Activated T-cell treated with anti-CD3 and anti-CD28 coated beads, Interleukin-2, amount 50 U/mL, for 24 hours (primary cell): ENCODE data around the gene SZRD1.
A peak's percentile ranks its signal among the peaks of the same experiment; 100 is the strongest.

Source experiments
- DNase-seq: peaks from one replicate; pipeline ENCODE4 v3.0.0-alpha.2; 2020
- H3K27ac Mint-ChIP-seq: 2 replicates; pipeline ENCODE4 v1.8.0; 2020; ENCODE audit warnings: mild to moderate bottlenecking, mixed read lengths
- H3K27me3 Mint-ChIP-seq: 2 replicates; pipeline ENCODE4 v1.8.0; 2020; ENCODE audit warnings: mixed read lengths
- H3K36me3 Mint-ChIP-seq: 2 replicates; pipeline ENCODE4 v1.8.0; 2020; ENCODE audit warnings: low read depth, mixed read lengths
- H3K4me1 Mint-ChIP-seq: 2 replicates; pipeline ENCODE4 v1.8.0; 2020; ENCODE audit warnings: low read depth, mixed read lengths
- H3K4me3 Mint-ChIP-seq: 2 replicates; pipeline ENCODE4 v1.8.0; 2020; ENCODE audit warnings: mild to moderate bottlenecking, moderate library complexity, mixed read lengths
- H3K9me3 Mint-ChIP-seq: 2 replicates; pipeline ENCODE4 v1.8.0; 2020; ENCODE audit warnings: mixed read lengths

SZRD1 gene

DNA sequence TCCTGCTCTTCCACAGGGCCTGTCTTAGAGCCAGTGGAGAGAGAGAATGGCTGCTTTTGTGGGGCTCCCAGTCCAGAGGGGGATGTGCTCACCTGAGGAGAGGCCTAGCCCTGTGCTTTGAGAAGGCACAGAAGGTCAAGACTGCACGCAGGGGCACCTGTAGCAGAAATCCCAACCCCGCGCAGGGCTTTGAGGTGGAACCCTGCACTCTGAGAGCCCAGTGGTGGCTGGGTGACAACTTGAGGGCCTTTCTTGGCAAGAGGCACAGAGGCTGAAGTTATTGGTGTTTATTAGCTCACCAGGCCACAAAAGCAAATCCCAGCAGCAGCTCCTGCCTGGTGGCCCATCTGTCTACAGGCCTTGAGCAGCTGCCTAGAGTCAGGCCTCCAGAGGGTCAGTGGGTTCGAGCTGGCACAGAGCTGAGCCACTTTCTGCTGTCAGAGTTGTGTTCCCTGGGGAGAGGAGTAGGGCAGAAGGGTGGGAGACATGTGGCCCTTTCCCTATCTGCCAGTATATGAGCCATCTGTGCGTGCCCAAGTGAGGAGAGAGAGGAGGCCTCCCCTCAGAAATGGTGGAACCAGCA, 31.4 kb downstream of the SZRD1 start:
- H3K27me3 Mint-ChIP-seq: no peaks in the 10 kb centered on the region
- H3K9me3 Mint-ChIP-seq: no peaks in the 10 kb centered on the region

GRCh38 chr1:16402742-16403141, 35.7 kb downstream of the SZRD1 start:
- H3K36me3 Mint-ChIP-seq: peaks cover 23% of the 10 kb centered on the region
- no peaks in the 10 kb centered on the region for H3K9me3 Mint-ChIP-seq
- H3K4me3 Mint-ChIP-seq: no peak overlapping the region
- H3K27me3 Mint-ChIP-seq: no peaks in the 10 kb centered on the region
- H3K4me1 Mint-ChIP-seq: no peaks in the 10 kb centered on the region
- H3K27ac Mint-ChIP-seq: no peak overlapping the region
- no peak for DNase-seq

More for the DNA sequence above, 31.4 kb downstream of the SZRD1 start:
- Mint-ChIP-seq H3K4me3 (no peak overlapping the region), H3K4me1 (peaks cover 11% of the 10 kb centered on the region), H3K27ac (peak overlapping the region; percentile 81), H3K36me3 (peaks cover 65% of the 10 kb centered on the region)
- DNase-seq: no peak

DNA sequence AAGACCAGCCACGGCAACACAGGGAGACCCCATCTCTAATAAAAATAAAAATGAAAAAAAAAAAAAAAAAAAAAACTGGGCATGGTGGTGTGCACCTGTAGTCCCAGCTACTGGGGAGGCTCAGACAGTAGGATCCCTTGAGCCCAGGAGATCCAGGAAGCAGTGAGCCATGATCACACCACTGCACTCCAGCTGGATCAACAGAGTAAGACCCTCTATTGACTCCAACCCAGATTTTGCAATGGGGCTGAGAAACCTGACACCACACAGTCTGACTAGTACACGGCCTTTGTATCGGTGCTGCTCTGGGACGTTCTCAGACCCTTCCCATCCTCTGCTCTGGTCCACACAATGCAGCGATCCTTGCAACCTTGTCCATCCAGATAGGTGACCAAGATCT, 38.4 kb downstream of the SZRD1 start:
- Mint-ChIP-seq H3K27me3 (no peaks in the 10 kb centered on the region), H3K4me3 (no peak overlapping the region), H3K9me3 (no peaks in the 10 kb centered on the region), H3K27ac (no peak overlapping the region), H3K4me1 (no peaks in the 10 kb centered on the region), H3K36me3 (no peaks in the 10 kb centered on the region)
- DNase-seq: no peak

GRCh38 chr1:16406868-16407267, 39.8 kb downstream of the SZRD1 start:
- DNase-seq: no peak
- H3K27me3 Mint-ChIP-seq: no peaks in the 10 kb centered on the region
- H3K4me3 Mint-ChIP-seq: no peak overlapping the region
- no peaks in the 10 kb centered on the region for H3K4me1 Mint-ChIP-seq
- peak overlapping the region; percentile 14 for H3K27ac Mint-ChIP-seq
- no peaks in the 10 kb centered on the region for H3K36me3 Mint-ChIP-seq
- no peaks in the 10 kb centered on the region for H3K9me3 Mint-ChIP-seq

DNA sequence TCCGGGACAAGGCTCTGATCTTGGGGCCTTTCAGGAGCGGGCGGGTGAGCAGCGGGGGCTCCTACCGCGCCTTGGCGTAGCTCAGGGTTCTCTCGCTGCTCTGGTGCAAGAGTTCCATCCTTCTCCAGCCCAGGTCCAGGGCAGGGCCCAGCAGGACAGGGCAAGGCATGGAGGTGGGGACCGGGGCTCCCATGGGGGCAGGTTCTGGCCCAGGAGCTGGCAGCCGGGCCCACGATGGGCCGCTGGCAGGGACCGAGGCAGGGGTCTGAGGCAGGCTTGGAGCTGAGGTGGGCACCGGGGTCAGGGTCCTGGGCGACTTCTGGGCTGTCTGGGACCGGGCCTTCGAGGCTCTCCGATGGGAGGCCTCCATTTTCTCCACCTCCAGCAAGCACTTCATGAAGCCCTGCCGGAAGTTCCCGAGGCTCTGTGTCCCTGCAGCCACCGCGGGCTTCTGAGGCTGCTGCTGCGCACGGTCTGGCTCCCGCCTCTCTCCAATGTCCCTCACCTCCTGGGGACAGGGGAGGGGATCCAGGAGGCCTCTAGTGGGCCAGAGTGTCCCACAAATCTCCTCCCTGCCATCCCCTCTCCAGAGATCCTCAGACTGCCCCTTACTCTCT, 42.6 kb downstream of the SZRD1 start:
- no peaks in the 10 kb centered on the region for H3K9me3 Mint-ChIP-seq
- no peak for DNase-seq
- H3K27me3 Mint-ChIP-seq: no peaks in the 10 kb centered on the region
- no peaks in the 10 kb centered on the region for H3K4me1 Mint-ChIP-seq
- H3K36me3 Mint-ChIP-seq: no peaks in the 10 kb centered on the region
- H3K27ac Mint-ChIP-seq: peak overlapping the region; percentile 49
- H3K4me3 Mint-ChIP-seq: no peak overlapping the region

DNA sequence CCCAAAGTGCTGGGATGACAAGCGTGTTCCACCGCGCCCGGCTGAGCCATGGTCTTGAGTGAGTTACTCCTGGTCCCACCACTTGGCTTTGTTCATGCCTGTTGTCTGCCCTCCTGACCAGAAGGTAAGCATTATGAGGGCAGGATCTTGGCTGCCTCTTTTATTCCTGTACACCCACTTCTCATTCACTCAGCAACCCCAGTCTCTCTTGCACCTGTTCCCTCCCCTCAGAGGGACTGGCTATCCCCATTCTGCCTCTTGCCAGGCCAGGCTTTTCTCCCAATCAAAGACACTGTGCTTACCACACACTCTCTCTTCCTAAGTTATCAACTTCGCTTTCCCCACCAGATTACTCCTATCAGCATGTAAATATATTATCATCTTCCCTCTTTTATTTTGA, 43.8 kb downstream of the SZRD1 start:
- H3K27ac Mint-ChIP-seq: no peak overlapping the region
- H3K9me3 Mint-ChIP-seq: no peaks in the 10 kb centered on the region
- H3K27me3 Mint-ChIP-seq: no peaks in the 10 kb centered on the region
- no peak overlapping the region for H3K4me3 Mint-ChIP-seq
- DNase-seq: no peak
- no peaks in the 10 kb centered on the region for H3K36me3 Mint-ChIP-seq
- H3K4me1 Mint-ChIP-seq: no peaks in the 10 kb centered on the region

DNA sequence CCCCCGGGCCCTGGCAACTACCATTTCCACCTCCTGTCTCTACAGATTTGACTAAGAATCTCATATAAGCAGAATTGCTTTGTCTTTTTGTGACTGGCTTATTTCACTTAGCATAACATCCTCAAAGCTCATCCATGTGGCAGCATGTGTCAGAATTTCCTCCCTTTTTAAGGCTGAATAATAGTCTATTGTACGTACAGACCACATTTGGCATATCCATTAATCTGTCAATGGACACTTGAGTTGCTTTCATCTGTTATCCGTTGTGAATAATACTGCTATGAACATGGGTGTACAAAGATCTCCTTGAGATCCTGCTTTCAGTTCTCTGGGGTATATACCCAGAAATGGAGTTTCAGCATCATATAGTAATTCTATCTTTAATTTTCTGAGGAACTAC, 46.1 kb downstream of the SZRD1 start:
- DNase-seq: no peak
- H3K27ac Mint-ChIP-seq: no peak overlapping the region
- no peaks in the 10 kb centered on the region for H3K36me3 Mint-ChIP-seq
- no peaks in the 10 kb centered on the region for H3K9me3 Mint-ChIP-seq
- no peaks in the 10 kb centered on the region for H3K27me3 Mint-ChIP-seq
- no peak overlapping the region for H3K4me3 Mint-ChIP-seq
- no peaks in the 10 kb centered on the region for H3K4me1 Mint-ChIP-seq

DNA sequence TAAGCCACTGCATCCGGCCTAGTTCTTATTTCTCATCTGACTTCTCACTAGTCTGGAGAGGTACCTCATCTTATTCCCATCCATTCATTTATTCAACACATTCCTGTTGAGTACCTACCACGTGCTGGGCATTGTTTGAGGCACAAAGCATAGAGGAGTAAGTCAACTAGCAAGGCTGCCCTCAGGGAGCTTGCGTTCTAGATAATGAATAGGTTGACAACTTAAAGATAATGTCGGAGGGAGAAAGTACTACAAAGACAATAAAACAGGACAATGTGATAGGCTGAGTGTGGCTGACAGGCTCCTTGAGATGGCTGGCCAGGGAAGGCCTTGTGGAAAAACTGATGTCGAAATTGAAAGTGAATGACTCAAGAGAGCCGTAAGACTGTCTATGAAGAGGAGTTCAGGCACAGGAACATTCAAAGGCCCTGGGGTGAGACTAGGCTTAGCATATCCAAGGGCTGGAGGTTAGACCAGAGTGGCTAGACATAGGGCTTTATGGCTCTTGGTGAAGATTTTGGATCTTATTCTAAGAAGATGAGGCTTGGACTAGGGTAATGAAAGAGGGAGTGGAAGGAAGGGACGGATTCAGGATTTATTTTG, 51.9 kb downstream of the SZRD1 start:
- Mint-ChIP-seq H3K27me3 (no peaks in the 10 kb centered on the region), H3K4me1 (peaks cover 29% of the 10 kb centered on the region), H3K36me3 (no peaks in the 10 kb centered on the region), H3K27ac (peak overlapping the region; percentile 65), H3K9me3 (no peaks in the 10 kb centered on the region), H3K4me3 (no peak overlapping the region)
- DNase-seq: no peak

DNA sequence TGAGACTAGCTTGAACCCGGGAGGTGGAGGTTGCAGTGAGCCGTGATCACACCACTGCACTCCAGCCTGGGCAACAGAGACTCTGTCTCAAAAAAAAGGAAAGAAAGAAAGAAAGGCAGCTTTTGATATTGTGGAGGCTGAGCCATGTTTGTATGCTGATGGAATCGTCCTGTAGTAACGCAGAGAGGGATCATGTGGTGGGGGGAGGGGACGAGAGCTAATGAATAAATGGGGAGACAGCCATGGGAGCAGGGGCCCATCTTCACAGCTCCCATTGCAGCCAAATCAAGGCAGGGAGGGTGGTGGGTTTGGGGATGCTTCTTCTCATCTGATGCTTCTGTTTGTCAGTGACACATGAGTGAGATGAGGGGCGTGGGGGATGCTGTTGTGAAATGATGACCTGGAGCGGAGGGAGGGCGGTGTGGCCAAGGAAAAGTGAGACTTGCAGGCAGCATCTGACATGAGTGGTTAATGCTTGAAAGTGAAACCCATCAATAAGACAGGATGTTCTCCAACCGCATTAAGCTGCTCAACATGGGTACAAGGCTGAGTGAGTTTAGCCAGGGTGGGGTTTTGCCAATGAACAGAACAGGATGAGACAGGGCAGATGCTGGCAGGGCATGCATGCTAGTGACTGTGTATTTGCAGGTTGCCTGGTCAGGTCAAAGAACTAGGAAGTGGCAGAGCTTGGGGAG, 53.5 kb downstream of the SZRD1 start:
- peak overlapping the region; percentile 81 for H3K27ac Mint-ChIP-seq
- H3K4me1 Mint-ChIP-seq: peaks cover 29% of the 10 kb centered on the region
- peak; percentile 68 for DNase-seq
- H3K4me3 Mint-ChIP-seq: peak overlapping the region; percentile 40
- H3K27me3 Mint-ChIP-seq: no peaks in the 10 kb centered on the region
- no peaks in the 10 kb centered on the region for H3K9me3 Mint-ChIP-seq
- no peaks in the 10 kb centered on the region for H3K36me3 Mint-ChIP-seq

DNA sequence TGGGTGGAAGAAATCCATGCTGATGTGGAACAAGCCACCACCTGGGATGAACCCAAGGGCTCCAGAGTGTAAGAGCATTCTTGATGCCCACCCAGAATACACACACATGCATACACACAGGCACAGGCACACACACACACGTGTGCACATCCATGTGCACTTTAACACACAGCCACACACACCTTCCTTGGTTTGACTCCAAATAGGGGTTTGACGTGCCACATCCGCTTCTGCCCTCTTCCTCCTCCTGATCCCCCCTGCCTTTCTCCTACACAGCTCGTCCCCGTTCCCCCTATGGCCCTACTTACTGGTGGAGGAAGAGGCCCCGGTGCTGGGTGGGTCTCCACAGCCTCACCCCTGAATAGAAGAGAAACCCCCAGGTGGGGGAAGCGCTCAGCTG, 54.2 kb downstream of the SZRD1 start:
- Mint-ChIP-seq H3K36me3 (no peaks in the 10 kb centered on the region), H3K27me3 (no peaks in the 10 kb centered on the region), H3K4me3 (peak overlapping the region; percentile 40)

GRCh38 chr1:16422041-16422440, 55.0 kb downstream of the SZRD1 start:
- peaks cover 29% of the 10 kb centered on the region for H3K4me1 Mint-ChIP-seq
- H3K4me3 Mint-ChIP-seq: no peak overlapping the region
- DNase-seq: no peak
- no peak overlapping the region for H3K27ac Mint-ChIP-seq
- H3K9me3 Mint-ChIP-seq: no peaks in the 10 kb centered on the region
- H3K36me3 Mint-ChIP-seq: no peaks in the 10 kb centered on the region
- H3K27me3 Mint-ChIP-seq: no peaks in the 10 kb centered on the region

More for the DNA sequence above, 54.2 kb downstream of the SZRD1 start:
- Mint-ChIP-seq H3K9me3 (no peaks in the 10 kb centered on the region), H3K4me1 (peaks cover 29% of the 10 kb centered on the region), H3K27ac (peak overlapping the region; percentile 81)
- DNase-seq: no peak

GRCh38 chr1:16425125-16426025, 58.3 kb downstream of the SZRD1 start:
- Mint-ChIP-seq H3K4me3 (no peak overlapping the region), H3K9me3 (no peaks in the 10 kb centered on the region), H3K27me3 (no peaks in the 10 kb centered on the region), H3K36me3 (no peaks in the 10 kb centered on the region), H3K27ac (no peak overlapping the region), H3K4me1 (peaks cover 13% of the 10 kb centered on the region)
- DNase-seq: no peak

- no peaks in the 10 kb centered on the region for H3K9me3 Mint-ChIP-seq
- H3K4me1 Mint-ChIP-seq: peaks cover 6% of the 10 kb centered on the region
- no peaks in the 10 kb centered on the region for H3K27me3 Mint-ChIP-seq
- no peaks in the 10 kb centered on the region for H3K36me3 Mint-ChIP-seq
- H3K4me3 Mint-ChIP-seq: no peak overlapping the region
- H3K27ac Mint-ChIP-seq: no peak overlapping the region
- DNase-seq: no peak
Observed at GRCh38 chr1:16430606-16431005, 63.6 kb downstream of the SZRD1 start.

DNA sequence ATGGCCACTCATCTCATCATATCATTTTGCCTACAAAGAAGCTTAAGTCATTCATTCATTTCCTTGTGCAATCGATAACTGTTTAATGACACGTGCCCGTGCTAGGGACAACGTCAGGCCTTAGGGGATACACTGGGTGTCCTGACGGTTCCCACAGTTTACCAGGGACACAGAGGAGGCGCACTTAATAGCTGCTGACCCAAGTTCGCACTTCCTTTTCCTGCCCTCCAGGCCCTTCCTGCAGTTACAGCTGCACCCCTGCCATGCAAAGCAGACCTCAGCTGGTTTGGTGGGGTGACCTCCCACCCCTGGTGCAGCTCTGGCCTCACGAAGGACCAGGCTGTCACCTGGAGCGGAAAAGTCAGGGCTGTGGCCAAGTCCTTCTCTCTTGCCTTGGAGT, 66.0 kb downstream of the SZRD1 start:
- Mint-ChIP-seq H3K27me3 (no peaks in the 10 kb centered on the region), H3K27ac (no peak overlapping the region), H3K9me3 (no peaks in the 10 kb centered on the region), H3K36me3 (no peaks in the 10 kb centered on the region), H3K4me1 (peaks cover 12% of the 10 kb centered on the region), H3K4me3 (no peak overlapping the region)
- DNase-seq: no peak
